Erythroblast (primary cell): ENCODE results near the gene NEDD9.

Experiments used
- GATA1 ChIP-seq: IDR thresholded peaks from 2 replicates; pipeline ENCODE4 v1.6.1; 2011; ENCODE audit warnings: low read depth, mild to moderate bottlenecking, control low read depth, low read length, moderate library complexity
- POLR2A ChIP-seq: IDR thresholded peaks from 2 replicates; pipeline ENCODE4 v1.6.1; 2011; ENCODE audit warnings: mild to moderate bottlenecking, low read length

DNA sequence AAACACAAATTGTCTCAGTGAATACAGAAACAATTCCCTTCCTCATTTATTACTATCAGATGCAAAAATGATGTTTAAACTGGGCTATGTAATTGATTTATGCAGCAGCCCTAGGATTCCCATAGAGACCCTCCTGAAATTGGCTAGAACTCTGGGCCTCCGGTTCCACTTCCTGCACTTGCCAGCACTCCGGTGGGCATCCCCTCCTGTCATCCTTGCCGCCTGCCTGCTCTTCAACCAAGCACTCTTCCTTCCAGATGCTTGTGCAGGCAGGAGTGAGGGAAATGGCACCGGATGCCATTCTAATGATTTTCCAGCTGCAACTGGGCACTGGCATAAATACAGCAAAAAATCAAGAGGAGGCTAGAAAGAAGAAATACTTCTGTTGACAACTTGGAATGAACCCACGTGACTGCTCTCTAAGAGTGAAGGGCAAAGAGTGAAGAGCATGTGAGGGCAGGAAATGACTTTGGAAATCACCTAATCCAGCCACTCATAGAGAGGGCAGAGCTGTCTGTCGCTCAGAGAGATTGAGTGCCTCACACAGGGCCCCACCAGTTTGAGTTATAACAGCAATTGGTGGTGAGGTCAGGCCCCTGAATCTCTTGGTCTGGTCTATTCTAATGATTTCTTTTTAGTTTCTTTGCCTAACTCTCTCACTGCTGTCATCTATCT lies 3.7 kb upstream of the NEDD9 start:
- TF ChIP-seq POLR2A (no peak), GATA1 (no peak)
